Measurements from ENCODE around the gene IQGAP2.

IQGAP2 gene

GRCh38 chr5:76388791-76389512 lies 14.1 kb upstream of the IQGAP2 start:
- no peak for DNase-seq (ENCODE audit: low read depth)
- in situ Hi-C loops (cut with HindIII; ENCODE audit: low sequenced_read_pairs), result no loop called here
- TF ChIP-seq, protein P1, sequence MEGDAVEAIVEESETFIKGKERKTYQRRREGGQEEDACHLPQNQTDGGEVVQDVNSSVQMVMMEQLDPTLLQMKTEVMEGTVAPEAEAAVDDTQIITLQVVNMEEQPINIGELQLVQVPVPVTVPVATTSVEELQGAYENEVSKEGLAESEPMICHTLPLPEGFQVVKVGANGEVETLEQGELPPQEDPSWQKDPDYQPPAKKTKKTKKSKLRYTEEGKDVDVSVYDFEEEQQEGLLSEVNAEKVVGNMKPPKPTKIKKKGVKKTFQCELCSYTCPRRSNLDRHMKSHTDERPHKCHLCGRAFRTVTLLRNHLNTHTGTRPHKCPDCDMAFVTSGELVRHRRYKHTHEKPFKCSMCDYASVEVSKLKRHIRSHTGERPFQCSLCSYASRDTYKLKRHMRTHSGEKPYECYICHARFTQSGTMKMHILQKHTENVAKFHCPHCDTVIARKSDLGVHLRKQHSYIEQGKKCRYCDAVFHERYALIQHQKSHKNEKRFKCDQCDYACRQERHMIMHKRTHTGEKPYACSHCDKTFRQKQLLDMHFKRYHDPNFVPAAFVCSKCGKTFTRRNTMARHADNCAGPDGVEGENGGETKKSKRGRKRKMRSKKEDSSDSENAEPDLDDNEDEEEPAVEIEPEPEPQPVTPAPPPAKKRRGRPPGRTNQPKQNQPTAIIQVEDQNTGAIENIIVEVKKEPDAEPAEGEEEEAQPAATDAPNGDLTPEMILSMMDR (IDR thresholded peaks at IDR 0.05; ENCODE audit: low read depth, low read length, missing control alignments), result no peak
- no peak overlapping the region for H3K4me3 ChIP-seq (ENCODE audit: low read depth, low read length)

- DNase-seq (ENCODE audit: low read depth), result no peak
- H3K4me3 ChIP-seq (ENCODE audit: low read depth, low read length), result no peak overlapping the region
- in situ Hi-C loops (cut with HindIII; ENCODE audit: low sequenced_read_pairs), result no loop called here
- TF ChIP-seq, protein P1 (IDR thresholded peaks at IDR 0.05; ENCODE audit: low read depth, low read length, missing control alignments), result no peak
Measured at GRCh38 chr5:76389513-76390154, 13.5 kb upstream of the IQGAP2 start.

DNA sequence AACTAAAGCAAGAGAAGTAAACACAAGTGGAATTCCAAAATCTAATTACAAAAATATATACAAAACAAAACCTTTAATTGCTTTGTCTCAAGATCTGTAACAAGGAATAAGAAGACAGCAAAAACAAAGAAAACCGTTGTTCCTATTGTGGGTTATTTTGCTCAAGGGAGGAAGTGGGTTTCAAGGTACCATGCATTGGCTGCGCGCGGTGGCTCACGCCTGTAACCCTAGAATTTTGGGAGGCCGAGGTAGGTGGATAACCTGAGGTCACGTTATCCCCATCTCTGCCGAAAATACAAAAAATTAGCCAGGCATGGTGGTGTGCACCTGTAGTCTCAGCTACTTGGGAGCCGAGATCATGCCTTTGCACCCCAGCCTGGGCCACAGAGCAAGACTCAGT lies 12.1 kb upstream of the IQGAP2 start:
- DNase-seq (ENCODE audit: low read depth), result no peak
- in situ Hi-C loops (cut with HindIII; ENCODE audit: low sequenced_read_pairs), result no loop called here
- H3K4me3 ChIP-seq (ENCODE audit: low read depth, low read length), result no peak overlapping the region
- TF ChIP-seq, protein P1 (IDR thresholded peaks at IDR 0.05; ENCODE audit: low read depth, low read length, missing control alignments), result no peak

DNA sequence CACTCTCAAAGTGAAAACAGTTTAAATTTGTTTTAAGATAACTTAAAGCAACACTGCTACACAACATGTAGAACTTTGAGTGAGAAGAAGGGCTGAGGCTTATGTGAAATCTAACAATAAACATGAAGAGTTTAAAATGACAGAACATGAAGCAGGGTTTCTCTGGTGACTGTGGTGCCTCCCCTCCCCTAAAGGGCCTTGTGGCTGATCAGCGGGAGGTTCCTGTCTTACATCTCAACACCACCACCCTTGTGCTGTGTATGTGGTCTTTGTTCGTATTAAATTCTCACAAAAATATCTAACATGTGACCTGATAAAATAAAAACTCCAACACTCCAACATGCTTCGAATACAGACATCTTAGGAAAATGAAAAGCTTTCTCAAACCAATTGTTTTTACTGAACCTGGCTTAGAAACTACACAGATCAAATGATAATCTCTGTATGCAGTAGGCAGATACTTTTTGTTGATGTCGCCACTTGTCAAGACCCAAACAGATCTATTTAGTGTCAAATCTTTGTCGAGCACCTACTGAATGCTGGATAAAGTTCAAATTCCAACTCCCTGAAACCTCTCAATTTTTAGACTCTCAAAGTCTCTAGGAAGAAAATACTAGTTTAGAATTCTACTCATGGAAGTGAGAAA lies 9.9 kb upstream of the IQGAP2 start:
- no peak for DNase-seq (ENCODE audit: low read depth)
- in situ Hi-C loops (cut with HindIII; ENCODE audit: low sequenced_read_pairs), result no loop called here
- H3K4me3 ChIP-seq (ENCODE audit: low read depth, low read length), result no peak overlapping the region
- TF ChIP-seq, protein P1 (IDR thresholded peaks at IDR 0.05; ENCODE audit: low read depth, low read length, missing control alignments), result no peak

DNA sequence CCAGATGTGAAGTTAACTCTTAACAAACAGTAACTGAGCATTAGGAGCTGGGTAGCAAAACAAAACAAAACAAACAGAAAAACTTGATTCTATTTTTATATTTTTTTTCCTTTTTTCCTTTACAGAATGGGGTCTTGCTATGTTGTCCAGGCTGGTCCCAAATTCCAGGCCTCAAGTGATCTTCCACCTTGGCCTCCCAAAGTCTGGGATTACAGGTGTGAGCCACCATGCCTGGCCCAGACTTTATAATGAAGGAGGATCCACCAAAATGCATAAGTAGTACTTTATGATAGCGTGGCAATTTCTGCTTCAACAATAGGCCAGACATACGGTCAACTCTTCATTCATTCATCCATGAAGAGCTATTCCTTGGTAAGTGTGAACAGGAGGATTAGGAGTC lies 5.9 kb upstream of the IQGAP2 start:
- no peak for DNase-seq (ENCODE audit: low read depth)
- TF ChIP-seq, protein P1 (IDR thresholded peaks at IDR 0.05; ENCODE audit: low read depth, low read length, missing control alignments), result no peak
- H3K4me3 ChIP-seq (ENCODE audit: low read depth, low read length), result no peak overlapping the region
- in situ Hi-C loops (cut with HindIII; ENCODE audit: low sequenced_read_pairs), result no loop called here

GRCh38 chr5:76399268-76399667 lies 3.8 kb upstream of the IQGAP2 start:
- no peak overlapping the region for H3K4me3 ChIP-seq (ENCODE audit: low read depth, low read length)
- TF ChIP-seq, protein P1 (IDR thresholded peaks at IDR 0.05; ENCODE audit: low read depth, low read length, missing control alignments), result no peak
- no peak for DNase-seq (ENCODE audit: low read depth)
- in situ Hi-C loops (cut with HindIII; ENCODE audit: low sequenced_read_pairs), result no loop called here

Data from astrocyte of the cerebellum (primary cell).